Measurements from ENCODE around the gene SPDYE5.
"Not testable (repeated sequence)": the region's sequence is repeated elsewhere in the genome, so short reads cannot be mapped to it uniquely, and the experiment has no call there.

DNA sequence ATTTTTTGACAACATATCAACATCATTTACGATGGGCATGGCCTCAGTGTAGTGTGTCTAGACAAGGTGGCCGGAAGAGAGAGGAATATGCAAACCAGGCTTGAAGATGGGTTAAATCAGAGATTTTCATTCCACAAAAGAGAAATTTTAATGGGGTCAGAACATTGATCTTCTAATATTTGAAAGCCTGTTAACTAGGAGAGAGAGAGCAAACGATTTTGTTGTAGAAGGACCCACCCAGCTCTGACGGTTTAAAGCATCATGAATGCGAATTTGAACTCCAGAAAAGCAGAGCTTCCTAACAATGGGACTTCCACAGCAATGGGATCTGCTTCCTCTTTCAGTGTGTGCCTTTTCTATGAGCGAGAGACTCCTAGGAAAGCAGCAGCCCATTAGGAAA is at the start of gene SPDYE5:
- TF ChIP-seq, protein P1, sequence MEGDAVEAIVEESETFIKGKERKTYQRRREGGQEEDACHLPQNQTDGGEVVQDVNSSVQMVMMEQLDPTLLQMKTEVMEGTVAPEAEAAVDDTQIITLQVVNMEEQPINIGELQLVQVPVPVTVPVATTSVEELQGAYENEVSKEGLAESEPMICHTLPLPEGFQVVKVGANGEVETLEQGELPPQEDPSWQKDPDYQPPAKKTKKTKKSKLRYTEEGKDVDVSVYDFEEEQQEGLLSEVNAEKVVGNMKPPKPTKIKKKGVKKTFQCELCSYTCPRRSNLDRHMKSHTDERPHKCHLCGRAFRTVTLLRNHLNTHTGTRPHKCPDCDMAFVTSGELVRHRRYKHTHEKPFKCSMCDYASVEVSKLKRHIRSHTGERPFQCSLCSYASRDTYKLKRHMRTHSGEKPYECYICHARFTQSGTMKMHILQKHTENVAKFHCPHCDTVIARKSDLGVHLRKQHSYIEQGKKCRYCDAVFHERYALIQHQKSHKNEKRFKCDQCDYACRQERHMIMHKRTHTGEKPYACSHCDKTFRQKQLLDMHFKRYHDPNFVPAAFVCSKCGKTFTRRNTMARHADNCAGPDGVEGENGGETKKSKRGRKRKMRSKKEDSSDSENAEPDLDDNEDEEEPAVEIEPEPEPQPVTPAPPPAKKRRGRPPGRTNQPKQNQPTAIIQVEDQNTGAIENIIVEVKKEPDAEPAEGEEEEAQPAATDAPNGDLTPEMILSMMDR (IDR thresholded peaks at IDR 0.05) = not testable (repeated sequence)
- not testable (repeated sequence) for TF ChIP-seq EZH2 (IDR thresholded peaks at IDR 0.05; ENCODE audit: borderline replicate concordance, insufficient read depth, low read depth, low read length, poor library complexity, severe bottlenecking)
